H9 (cell line): ENCODE data around the gene TCOF1. TPM values are rescaled to one million over a fixed set of nuclear protein-coding genes. Genes with fewer than 3 reads are reported as not detected.

ENCODE experiments used
- DNase-seq: peaks from one replicate; pipeline ENCODE4 v3.0.0-alpha.2; 2017
- H2AFZ ChIP-seq: one replicate; pipeline ENCODE4 v1.6.1; 2013; ENCODE audit warnings: mild to moderate bottlenecking, low read length, control low read depth, moderate library complexity
- H2AK5ac ChIP-seq: 2 replicates; pipeline ENCODE4 v1.6.1; 2013; ENCODE audit warnings: low read length, control low read depth, mixed read lengths; ENCODE audit not compliant: insufficient read length
- H2BK120ac ChIP-seq: one replicate; pipeline ENCODE4 v1.6.1; 2013; ENCODE audit warnings: low read depth, mild to moderate bottlenecking, low read length, control low read depth, inconsistent platforms; ENCODE audit not compliant: poor library complexity, severe bottlenecking
- H2BK12ac ChIP-seq: 2 replicates; pipeline ENCODE4 v1.6.1; 2013; ENCODE audit warnings: low read length, control low read depth, mixed read lengths, low read depth; ENCODE audit not compliant: insufficient read length
- H2BK15ac ChIP-seq: 2 replicates; pipeline ENCODE4 v1.6.1; 2013; ENCODE audit warnings: low read depth, low read length, control low read depth
- H2BK20ac ChIP-seq: one replicate; pipeline ENCODE4 v1.6.1; 2013; ENCODE audit warnings: low read depth, mild to moderate bottlenecking, low read length, control low read depth, inconsistent platforms; ENCODE audit not compliant: poor library complexity, severe bottlenecking
- H2BK5ac ChIP-seq: 2 replicates; pipeline ENCODE4 v1.6.1; 2013; ENCODE audit warnings: low read length, control low read depth, mixed read lengths; ENCODE audit not compliant: insufficient read length
- H3K14ac ChIP-seq: 2 replicates; pipeline ENCODE4 v1.6.1; 2013; ENCODE audit warnings: low read length, control low read depth; ENCODE audit not compliant: insufficient read depth
- H3K18ac ChIP-seq: 2 replicates; pipeline ENCODE4 v1.6.1; 2013; ENCODE audit warnings: low read depth, mild to moderate bottlenecking, mixed read lengths, low read length, control low read depth; ENCODE audit not compliant: insufficient read length
- H3K23ac ChIP-seq: 2 replicates; pipeline ENCODE4 v1.6.1; 2013; ENCODE audit warnings: low read length, control low read depth, mixed read lengths, low read depth; ENCODE audit not compliant: insufficient read length
- H3K23me2 ChIP-seq: 2 replicates; pipeline ENCODE4 v1.6.1; 2013; ENCODE audit warnings: low read depth, mild to moderate bottlenecking, mixed read lengths, low read length, control low read depth; ENCODE audit not compliant: insufficient read length, poor library complexity, severe bottlenecking
- H3K27ac ChIP-seq: 2 replicates; pipeline ENCODE4 v1.5.1; 2013; ENCODE audit warnings: low read length, control low read depth, mixed read lengths, low read depth; ENCODE audit not compliant: insufficient read length
- H3K27me3 ChIP-seq: 2 replicates; pipeline ENCODE4 v1.6.1; 2013; ENCODE audit warnings: low read length, control low read depth, inconsistent platforms; ENCODE audit not compliant: insufficient read depth
- H3K4ac ChIP-seq: 2 replicates; pipeline ENCODE4 v1.6.1; 2013; ENCODE audit warnings: low read depth, mild to moderate bottlenecking, control low read depth, inconsistent platforms, low read length, moderate library complexity
- H3K4me1 ChIP-seq: 2 replicates; pipeline ENCODE4 v1.6.1; 2013; ENCODE audit warnings: low read length, control low read depth, inconsistent platforms; ENCODE audit not compliant: insufficient read depth
- H3K4me2 ChIP-seq: 2 replicates; pipeline ENCODE4 v1.6.1; 2013; ENCODE audit warnings: low read length, control low read depth, mixed read lengths; ENCODE audit not compliant: insufficient read length, insufficient read depth
- H3K56ac ChIP-seq: 2 replicates; pipeline ENCODE4 v1.6.1; 2013; ENCODE audit warnings: low read depth, mild to moderate bottlenecking, mixed read lengths, low read length, control low read depth; ENCODE audit not compliant: insufficient read length
- H3K79me1 ChIP-seq: 2 replicates; pipeline ENCODE4 v1.6.1; 2013; ENCODE audit warnings: low read depth, mild to moderate bottlenecking, moderate library complexity, low read length, control low read depth, inconsistent platforms; ENCODE audit not compliant: insufficient read depth, poor library complexity, severe bottlenecking
- H3K79me2 ChIP-seq: 2 replicates; pipeline ENCODE4 v1.6.1; 2013; ENCODE audit warnings: low read length, control low read depth, inconsistent platforms; ENCODE audit not compliant: insufficient read depth
- H3K9ac ChIP-seq: 2 replicates; pipeline ENCODE4 v1.6.1; 2013; ENCODE audit warnings: low read length, control low read depth, mixed read lengths; ENCODE audit not compliant: insufficient read length; ENCODE audit errors: extremely low read depth
- H3K9me3 ChIP-seq: one replicate; pipeline ENCODE4 v1.6.1; 2013; ENCODE audit warnings: low read depth, low read length, inconsistent platforms; ENCODE audit not compliant: control insufficient read depth
- H3T11ph ChIP-seq: one replicate; pipeline ENCODE4 v1.6.1; 2013; ENCODE audit warnings: mild to moderate bottlenecking, low read length, control low read depth, inconsistent platforms
- H4K20me1 ChIP-seq: one replicate; pipeline ENCODE4 v1.6.1; 2013; ENCODE audit not compliant: control insufficient read depth, insufficient read length, insufficient read depth
- H4K5ac ChIP-seq: 2 replicates; pipeline ENCODE4 v1.6.1; 2013; ENCODE audit warnings: low read depth, mild to moderate bottlenecking, mixed read lengths, low read length, control low read depth; ENCODE audit not compliant: insufficient read length
- H4K8ac ChIP-seq: replicated peaks from 2 replicates; pipeline ENCODE4 v1.6.1; 2013; ENCODE audit warnings: low read length, control low read depth, mixed read lengths, low read depth; ENCODE audit not compliant: insufficient read length
- H4K91ac ChIP-seq: 2 replicates; pipeline ENCODE4 v1.6.1; 2013; ENCODE audit warnings: low read depth, mild to moderate bottlenecking, moderate library complexity, mixed read lengths, low read length, control low read depth; ENCODE audit not compliant: insufficient read length
- H3K27ac Mint-ChIP-seq, 3 experiments: 2 replicates in 2 of 3; 3 replicates in 1 of 3; pipeline ENCODE4 v1.8.0; 2020 to 2021; ENCODE audit warnings: mixed read lengths in 3 of 3, mild to moderate bottlenecking in 1 of 3, moderate library complexity in 1 of 3
- H3K27me3 Mint-ChIP-seq: 2 replicates; pipeline ENCODE4 v1.8.0; 2021; ENCODE audit warnings: low read depth, mild to moderate bottlenecking, moderate library complexity, mixed read lengths
- H3K36me3 Mint-ChIP-seq, 3 experiments: 2 replicates in 2 of 3; 3 replicates in 1 of 3; pipeline ENCODE4 v1.8.0; 2020 to 2021; ENCODE audit warnings: low read depth in 3 of 3, mixed read lengths in 3 of 3; ENCODE audit not compliant: insufficient read depth in 1 of 3
- H3K4me1 Mint-ChIP-seq, 2 experiments: 2 replicates each; pipeline ENCODE4 v1.8.0; 2020; ENCODE audit warnings: mixed read lengths in 2 of 2
- H3K4me3 Mint-ChIP-seq, 2 experiments: 2 replicates in 1 of 2; 3 replicates in 1 of 2; pipeline ENCODE4 v1.8.0; 2020 to 2021; ENCODE audit warnings: mild to moderate bottlenecking in 2 of 2, mixed read lengths in 2 of 2, moderate library complexity in 1 of 2
- H3K9me3 Mint-ChIP-seq, 2 experiments: 2 replicates in 1 of 2; 3 replicates in 1 of 2; pipeline ENCODE4 v1.8.0; 2020; ENCODE audit warnings: mild to moderate bottlenecking in 2 of 2, mixed read lengths in 2 of 2, moderate library complexity in 1 of 2
- CTCF ChIP-seq: fragments of 200-600 bp; sonication (generic); conservative IDR thresholded peaks from 3 replicates; pipeline ENCODE4 v1.8.0; 2021; ENCODE audit warnings: antibody characterized with exemption, mild to moderate bottlenecking
- WGBS: extraction: QIAGEN DNeasy Blood & Tissue Kit; methylation state at CpG from one replicate; pipeline ENCODE4 v1.1.7; 2013; ENCODE audit warnings: missing lambda C conversion rate, low lambda C conversion rate, mixed read lengths; ENCODE audit not compliant: insufficient read length; ENCODE audit errors: extremely low coverage; 5-methylcytosine and 5-hydroxymethylcytosine counted together
- total RNA-seq: library from RNA; stranded (reverse); gene quantifications from 2 replicates; pipeline ENCODE4 v1.2.1, GENCODE V29; 2021

The TCOF1 gene
- total RNA-seq, 1 experiment from 2014 or later: 128 TPM

- Mint-ChIP-seq H3K27me3 (peaks cover 1% of the 10 kb centered on the region; the same call in 1 of the 2 replicates), H3K4me3 (peak overlapping the region in 1 of 2 experiments; percentile 43; a peak in 3 of 5 replicates), H3K27ac (peak overlapping the region; percentile 84 to 96 (median 90); a peak in 6 of 7 replicates), H3K36me3 (peaks cover 28 to 32% (median 32%) of the 10 kb centered on the region in 3 experiments; a peak in 6 of 7 replicates), H3K9me3 (no peaks in the 10 kb centered on the region), H3K4me1 (peaks cover 17 to 25% of the 10 kb centered on the region in 2 experiments)
- Histone ChIP-seq H3K27me3 (no peaks in the 10 kb centered on the region), H3K4me1 (no peaks in the 10 kb centered on the region), H3K79me2 (no peaks in the 10 kb centered on the region), H3T11ph (no peak overlapping the region), H3K4me2 (no peak overlapping the region), H3K9me3 (no peaks in the 10 kb centered on the region), H2AK5ac (no peak overlapping the region), H3K56ac (no peak overlapping the region), H3K4ac (no peak overlapping the region), H3K23ac (no peak overlapping the region), H3K27ac (no peak overlapping the region), H3K79me1 (no peaks in the 10 kb centered on the region), H4K20me1 (no peaks in the 10 kb centered on the region), H3K18ac (no peak overlapping the region), H2BK120ac (no peak overlapping the region), H3K9ac (no peak overlapping the region), H2BK12ac (no peak overlapping the region), H2AFZ (no peak overlapping the region), H2BK5ac (no peak overlapping the region), H2BK15ac (no peak overlapping the region), H2BK20ac (no peak overlapping the region), H4K5ac (no peak overlapping the region), H3K14ac (no peak overlapping the region), H3K23me2 (no peaks in the 10 kb centered on the region), H4K91ac (no peak overlapping the region), H4K8ac (no peak overlapping the region)
- no CpG with 5 or more reads among the region's 12 CpGs for WGBS
- no peak for TF ChIP-seq CTCF
- peak; percentile 57 for DNase-seq
These were observed 83.7 kb downstream of the TCOF1 start for GRCh38 chr5:150440948-150441812.
